HFFc6 (cell line): ENCODE results near the gene MUS81. TPM values are rescaled to one million over a fixed set of nuclear protein-coding genes. Genes with fewer than 3 reads are reported as not detected.

Experiments used
- DNase-seq: peaks from one replicate; pipeline ENCODE4 v3.0.0-alpha.2; 2018
- H3K27ac Mint-ChIP-seq: 2 replicates; pipeline ENCODE4 v1.8.0; 2020; ENCODE audit warnings: mild to moderate bottlenecking, mixed read lengths
- H3K27me3 Mint-ChIP-seq: 2 replicates; pipeline ENCODE4 v1.8.0; 2021; ENCODE audit warnings: mild to moderate bottlenecking, moderate library complexity, mixed read lengths; ENCODE audit not compliant: insufficient read depth
- H3K36me3 Mint-ChIP-seq: 2 replicates; pipeline ENCODE4 v1.8.0; 2021; ENCODE audit warnings: low read depth, mixed read lengths
- H3K4me1 Mint-ChIP-seq: 2 replicates; pipeline ENCODE4 v1.8.0; 2020; ENCODE audit warnings: low read depth, mixed read lengths
- H3K4me3 Mint-ChIP-seq: 2 replicates; pipeline ENCODE4 v1.8.0; 2020; ENCODE audit warnings: mild to moderate bottlenecking, moderate library complexity, mixed read lengths
- H3K9me3 Mint-ChIP-seq: 2 replicates; pipeline ENCODE4 v1.8.0; 2020; ENCODE audit warnings: mild to moderate bottlenecking, mixed read lengths
- CTCF ChIP-seq: fragments of 200-600 bp; sonication (generic); IDR thresholded peaks from 2 replicates; pipeline ENCODE4 v1.5.0; 2021; ENCODE audit warnings: antibody characterized with exemption, mild to moderate bottlenecking
- total RNA-seq, 6 experiments: library from RNA; stranded (reverse); fragmentation: NEBNext Ultra II Directional; extraction: Animal tissue kit (Norgen Biotek cat#: 25700); gene quantifications; 2 replicates in 1 of 6; 3 replicates in 5 of 6; pipeline ENCODE4 v1.2.3, GENCODE V29; 2021

Gene MUS81
- total RNA-seq, 6 experiments from 2014 or later, result 38.4 to 47.9 (median 43.1) TPM

GRCh38 chr11:65856689-65857499 is 3.3 kb upstream of the MUS81 start:
- H3K36me3 Mint-ChIP-seq, result peaks cover 46% of the 10 kb centered on the region
- TF ChIP-seq CTCF, result no peak
- peak overlapping the region; percentile 98 for H3K4me3 Mint-ChIP-seq
- DNase-seq, result peak; percentile 50
- H3K4me1 Mint-ChIP-seq, result peaks cover 62% of the 10 kb centered on the region
- no peaks in the 10 kb centered on the region for H3K9me3 Mint-ChIP-seq
- H3K27ac Mint-ChIP-seq, result peak overlapping the region; percentile 86
- H3K27me3 Mint-ChIP-seq, result peaks cover 18% of the 10 kb centered on the region

GRCh38 chr11:65857500-65857852 is 2.8 kb upstream of the MUS81 start:
- peaks cover 43% of the 10 kb centered on the region for H3K36me3 Mint-ChIP-seq
- no peaks in the 10 kb centered on the region for H3K9me3 Mint-ChIP-seq
- peaks cover 66% of the 10 kb centered on the region for H3K4me1 Mint-ChIP-seq
- peaks cover 18% of the 10 kb centered on the region for H3K27me3 Mint-ChIP-seq
- peak overlapping the region; percentile 86; the same call in 1 of the 2 replicates for H3K27ac Mint-ChIP-seq
- peak; percentile 22 for DNase-seq
- peak; percentile 22; the same call in 1 of the 2 replicates for TF ChIP-seq CTCF
- H3K4me3 Mint-ChIP-seq, result peak overlapping the region; percentile 98

- no peak for TF ChIP-seq CTCF
- Mint-ChIP-seq H3K36me3 (peaks cover 49% of the 10 kb centered on the region), H3K9me3 (no peaks in the 10 kb centered on the region), H3K27ac (peak within 1 kb of the TSS; percentile 96), H3K4me1 (peaks cover 71% of the 10 kb centered on the region), H3K27me3 (peaks cover 18% of the 10 kb centered on the region), H3K4me3 (peak within 1 kb of the TSS; percentile 98)
- peak; percentile 98 for DNase-seq
These were observed 2.2 kb upstream of the MUS81 start, which contains the start of gene CFL1 for GRCh38 chr11:65857853-65858680. Gene CFL1 (minus strand): TSS chr11:65858180. CDS start chr11:65858099, 81 bp downstream.

- no peak for DNase-seq
- Mint-ChIP-seq H3K36me3 (peaks cover 43% of the 10 kb centered on the region), H3K27ac (peak overlapping the region; percentile 96), H3K4me3 (peak overlapping the region; percentile 92), H3K4me1 (peaks cover 67% of the 10 kb centered on the region), H3K9me3 (no peaks in the 10 kb centered on the region), H3K27me3 (peaks cover 15% of the 10 kb centered on the region)
- TF ChIP-seq CTCF, result no peak
These were observed 1.5 kb upstream of the MUS81 start for GRCh38 chr11:65858681-65859087.

- peak; percentile 93 for DNase-seq
- Mint-ChIP-seq H3K36me3 (peaks cover 37% of the 10 kb centered on the region), H3K27ac (peak overlapping the region; percentile 96), H3K9me3 (no peaks in the 10 kb centered on the region), H3K27me3 (peaks cover 15% of the 10 kb centered on the region), H3K4me1 (peaks cover 65% of the 10 kb centered on the region), H3K4me3 (peak overlapping the region; percentile 92)
- TF ChIP-seq CTCF, result peak; percentile 62
These were observed 980 bp upstream of the MUS81 start for GRCh38 chr11:65859095-65859811.
